ENCODE results near the gene SPATA19.

SPATA19 gene

GRCh38 chr11:133835593-133836548, 9.4 kb downstream of the SPATA19 start:
- DNase-seq (ENCODE audit: low read depth), result no peak

- DNase-seq (ENCODE audit: low read depth), result no peak
Observed at GRCh38 chr11:133834682-133835592, 10.4 kb downstream of the SPATA19 start.

- no peak for DNase-seq (ENCODE audit: low read depth)
Observed at GRCh38 chr11:133833898-133834681, 11.2 kb downstream of the SPATA19 start.

GRCh38 chr11:133832991-133833897, 12.1 kb downstream of the SPATA19 start:
- no peak for DNase-seq (ENCODE audit: low read depth)

- DNase-seq (ENCODE audit: low read depth), result no peak
Observed at GRCh38 chr11:133832096-133832990, 13.0 kb downstream of the SPATA19 start.

GRCh38 chr11:133830931-133831907, 14.1 kb downstream of the SPATA19 start:
- no peak for DNase-seq (ENCODE audit: low read depth)

- DNase-seq (ENCODE audit: low read depth), result no peak
Observed at GRCh38 chr11:133829566-133829965, 15.7 kb downstream of the SPATA19 start.

- DNase-seq (ENCODE audit: low read depth), result no peak
Observed at GRCh38 chr11:133828871-133829270, 16.4 kb downstream of the SPATA19 start.

- no peak for DNase-seq (ENCODE audit: low read depth)
Observed at GRCh38 chr11:133827556-133827955, 17.8 kb downstream of the SPATA19 start.

GRCh38 chr11:133826866-133827265, 18.4 kb downstream of the SPATA19 start:
- no peak for DNase-seq (ENCODE audit: low read depth)

- DNase-seq (ENCODE audit: low read depth), result no peak
Observed at GRCh38 chr11:133825666-133826065, 19.6 kb downstream of the SPATA19 start.

- no peak for DNase-seq (ENCODE audit: low read depth)
Observed at GRCh38 chr11:133825156-133825555, 20.2 kb downstream of the SPATA19 start.

GRCh38 chr11:133824593-133824992, 20.7 kb downstream of the SPATA19 start:
- DNase-seq (ENCODE audit: low read depth), result no peak

GRCh38 chr11:133823614-133824013, 21.7 kb downstream of the SPATA19 start:
- DNase-seq (ENCODE audit: low read depth), result no peak

- no peak for DNase-seq (ENCODE audit: low read depth)
Observed at GRCh38 chr11:133823211-133823610, 22.1 kb downstream of the SPATA19 start.

GRCh38 chr11:133821776-133822175, 23.5 kb downstream of the SPATA19 start:
- DNase-seq (ENCODE audit: low read depth), result no peak

- DNase-seq (ENCODE audit: low read depth), result no peak
Observed at GRCh38 chr11:133819746-133820315, 25.5 kb downstream of the SPATA19 start.

- no peak for DNase-seq (ENCODE audit: low read depth)
Observed at GRCh38 chr11:133819114-133819513, 26.2 kb downstream of the SPATA19 start.

All from stimulated activated CD8-positive, alpha-beta memory T cell treated with anti-CD3 and anti-CD28 coated beads, Interleukin-15, amount 100 ng/mL, for 24 hours (primary cell).